Stimulated activated CD8-positive, alpha-beta memory T cell treated with anti-CD3 and anti-CD28 coated beads, Interleukin-4, amount 100 ng/mL, for 24 hours (primary cell): Measurements from ENCODE around the gene IFNA5.

ENCODE experiments used
- DNase-seq: peaks from one replicate; pipeline ENCODE4 v3.0.0-alpha.2; 2020; ENCODE audit warnings: low read depth

The IFNA5 gene

GRCh38 chr9:21305213-21305612 lies at the start of gene IFNA5:
Gene IFNA5, minus strand, starts transcription at chr9:21305313. Its CDS starts 57 bp downstream, at chr9:21305256.
- no peak for DNase-seq

- no peak for DNase-seq
Observed at GRCh38 chr9:21350787-21351186, 45.7 kb upstream of the IFNA5 start, which contains the start of gene IFNA6. Gene IFNA6, minus strand, starts transcription at chr9:21350887. Its CDS starts 0 bp downstream, at chr9:21350887.

GRCh38 chr9:21348430-21348970 lies 43.4 kb upstream of the IFNA5 start:
- no peak for DNase-seq

GRCh38 chr9:21340735-21341134 lies 35.6 kb upstream of the IFNA5 start:
- DNase-seq = no peak

GRCh38 chr9:21336457-21336856 lies 31.3 kb upstream of the IFNA5 start:
- no peak for DNase-seq

GRCh38 chr9:21334701-21335632 lies 29.9 kb upstream of the IFNA5 start, which contains the start of gene KLHL9:
Gene KLHL9, minus strand, starts transcription at chr9:21335404. Its CDS starts 545 bp downstream, at chr9:21334859.
- peak; percentile 82 for DNase-seq

GRCh38 chr9:21333226-21333625 lies 28.1 kb upstream of the IFNA5 start:
- no peak for DNase-seq

- no peak for DNase-seq
Observed at GRCh38 chr9:21331676-21332402, 26.7 kb upstream of the IFNA5 start.

- no peak for DNase-seq
Observed at GRCh38 chr9:21326526-21327139, 21.5 kb upstream of the IFNA5 start.

GRCh38 chr9:21324047-21324446 lies 18.9 kb upstream of the IFNA5 start:
- DNase-seq = no peak

- DNase-seq = no peak
Observed at GRCh38 chr9:21322911-21323461, 17.9 kb upstream of the IFNA5 start.

GRCh38 chr9:21320465-21320864 lies 15.4 kb upstream of the IFNA5 start:
- no peak for DNase-seq

- DNase-seq = no peak
Observed at GRCh38 chr9:21317956-21318923, 13.1 kb upstream of the IFNA5 start.

- DNase-seq = no peak
Observed at GRCh38 chr9:21316860-21317259, 11.7 kb upstream of the IFNA5 start.

GRCh38 chr9:21316032-21316842 lies 11.1 kb upstream of the IFNA5 start:
- DNase-seq = no peak

- no peak for DNase-seq
Observed at GRCh38 chr9:21314152-21314551, 9.0 kb upstream of the IFNA5 start.

GRCh38 chr9:21311889-21312288 lies 6.8 kb upstream of the IFNA5 start:
- DNase-seq = no peak

GRCh38 chr9:21295992-21296391 lies 9.1 kb downstream of the IFNA5 start:
- no peak for DNase-seq

GRCh38 chr9:21294904-21295538 lies 10.1 kb downstream of the IFNA5 start:
- DNase-seq = no peak
